Activated T-cell treated with anti-CD3 and anti-CD28 coated beads, Interleukin-2, amount 50 U/mL, for 1 hour (primary cell): ENCODE data around the gene MCRIP2.
"Not testable (repeated sequence)": the region's sequence is repeated elsewhere in the genome, so short reads cannot be mapped to it uniquely, and the experiment has no call there.

Experiments
- DNase-seq: peaks from one replicate; pipeline ENCODE4 v3.0.0-alpha.2; 2020

The MCRIP2 gene

DNA sequence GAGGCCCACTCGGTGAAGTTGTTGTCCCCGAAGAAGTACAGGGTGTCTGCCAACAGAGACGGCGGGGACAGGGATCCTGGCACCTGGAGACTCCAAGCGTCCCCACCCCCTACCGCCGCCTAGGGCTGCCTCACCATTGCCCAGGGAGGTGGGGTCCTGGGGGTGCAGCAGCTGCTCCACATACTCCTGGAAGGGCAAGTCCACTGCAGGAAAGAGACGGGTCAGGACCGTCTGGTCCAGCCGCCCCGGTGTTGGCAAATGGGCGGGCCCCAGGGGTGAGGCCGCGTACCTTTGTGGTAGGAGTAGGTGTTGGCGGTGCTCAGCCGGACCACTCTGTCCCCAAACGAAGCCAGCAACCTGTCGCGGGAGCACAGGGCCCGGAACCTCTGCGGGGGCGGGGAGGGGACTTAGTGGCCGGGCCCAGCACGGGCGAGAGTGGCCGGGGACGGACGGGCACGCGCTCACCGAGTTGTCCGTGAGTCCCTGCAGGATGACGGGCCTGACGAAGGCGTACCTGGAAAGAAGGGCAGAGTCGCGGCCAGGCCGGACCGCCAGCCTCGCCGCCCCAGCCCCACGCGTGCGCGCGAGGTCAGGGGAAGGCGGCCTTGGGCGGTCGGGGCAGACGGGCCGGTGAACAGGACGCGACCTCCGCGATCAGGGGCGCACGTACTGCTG lies 41.9 kb downstream of the MCRIP2 start:
- no peak for DNase-seq

DNA sequence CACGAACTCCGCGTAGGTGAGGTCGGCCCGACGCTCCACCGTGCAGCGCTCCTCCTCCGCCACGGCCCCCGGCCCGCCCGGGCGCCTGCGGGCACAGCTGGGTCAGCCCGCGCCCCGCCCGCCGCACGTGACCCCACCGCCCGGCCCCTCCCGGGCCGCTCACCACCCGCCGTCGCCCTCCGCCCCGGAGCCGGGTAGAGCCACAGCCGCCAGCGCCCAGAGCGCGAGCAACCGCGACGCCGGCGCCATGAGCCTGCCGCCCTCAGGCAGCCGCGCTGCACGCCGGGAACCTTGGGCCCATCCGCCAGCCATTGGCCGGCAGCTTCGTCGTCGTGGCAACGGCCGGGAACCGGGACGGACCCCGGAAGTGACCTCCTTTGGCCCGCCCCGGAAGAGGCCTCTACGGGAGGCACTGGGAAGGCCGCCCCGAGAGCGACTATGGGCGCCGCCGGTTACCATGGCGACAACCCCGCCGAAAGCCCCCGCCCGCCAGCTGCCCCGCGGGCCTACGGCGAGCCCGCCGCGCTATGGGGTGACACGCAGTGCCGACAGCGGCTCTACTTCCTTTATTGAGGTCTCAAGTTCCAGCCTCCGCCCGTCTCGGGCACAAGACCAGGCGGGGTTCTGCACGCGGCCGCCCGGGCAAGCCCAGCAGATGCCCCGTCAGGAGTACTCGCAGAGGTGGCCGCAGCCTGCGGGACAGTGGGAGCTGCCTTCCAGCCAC lies 42.6 kb downstream of the MCRIP2 start, which contains the start of gene JMJD8:
JMJD8 (minus strand) TSS at position 264 of the 724 bp plus-strand sequence; CDS start at position 249, 15 bp downstream.
- peak; percentile 94 for DNase-seq

DNA sequence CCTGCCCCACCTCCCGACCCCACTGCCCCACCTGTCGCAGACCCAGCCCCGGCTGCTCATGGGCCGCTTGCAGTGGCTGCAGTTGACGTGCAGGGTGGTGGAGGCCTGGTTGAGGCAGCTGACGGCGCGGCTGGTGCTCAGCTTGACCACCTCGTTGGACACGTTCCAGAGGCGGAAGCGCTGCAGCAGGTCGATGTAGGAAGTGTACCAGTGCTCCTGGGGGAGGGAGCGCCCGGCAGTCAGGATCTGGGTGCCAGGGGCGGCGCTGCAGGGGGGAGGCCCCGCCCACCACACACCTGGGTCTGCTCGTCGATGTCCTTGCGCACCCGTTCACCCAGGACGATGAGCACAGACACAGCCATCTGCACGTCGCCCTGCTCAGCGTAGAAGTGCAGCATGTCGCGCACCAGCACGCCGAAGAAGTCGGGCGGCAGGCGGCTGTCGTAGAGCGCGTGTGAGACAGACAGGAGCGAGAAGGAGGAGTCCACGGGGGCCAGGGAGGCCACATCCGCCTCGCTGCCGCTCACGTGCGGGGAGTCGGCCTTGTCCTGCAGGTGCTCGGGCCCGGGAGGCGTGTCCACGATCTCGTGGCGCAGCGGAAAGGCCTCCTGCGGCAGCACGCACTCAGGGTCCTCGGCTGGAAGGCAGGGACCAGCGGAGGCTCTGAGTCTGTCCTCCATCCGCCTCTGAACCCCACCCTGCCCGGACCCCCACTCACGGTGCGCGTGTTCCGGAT lies 43.5 kb downstream of the MCRIP2 start:
- DNase-seq = no peak

DNA sequence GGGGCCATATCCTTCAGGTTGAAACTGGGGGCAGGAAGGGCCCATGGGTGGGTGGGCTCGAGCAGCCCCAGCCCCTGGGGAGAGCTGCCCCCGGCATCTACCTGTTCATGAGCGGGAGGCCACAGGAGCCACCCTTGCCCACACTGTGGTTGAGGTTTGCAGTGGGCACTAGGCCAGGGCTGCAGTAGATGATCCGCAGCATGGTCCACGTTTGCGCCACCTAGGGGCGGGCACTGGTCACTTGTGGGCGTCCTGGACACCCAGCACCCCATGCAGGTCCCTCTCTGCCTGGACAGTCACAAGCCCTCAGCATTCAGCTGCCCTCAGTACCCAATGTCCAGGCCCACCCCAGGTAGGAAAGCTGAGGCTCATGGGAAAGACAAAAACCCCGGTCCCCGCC lies 44.3 kb downstream of the MCRIP2 start:
- no peak for DNase-seq

DNA sequence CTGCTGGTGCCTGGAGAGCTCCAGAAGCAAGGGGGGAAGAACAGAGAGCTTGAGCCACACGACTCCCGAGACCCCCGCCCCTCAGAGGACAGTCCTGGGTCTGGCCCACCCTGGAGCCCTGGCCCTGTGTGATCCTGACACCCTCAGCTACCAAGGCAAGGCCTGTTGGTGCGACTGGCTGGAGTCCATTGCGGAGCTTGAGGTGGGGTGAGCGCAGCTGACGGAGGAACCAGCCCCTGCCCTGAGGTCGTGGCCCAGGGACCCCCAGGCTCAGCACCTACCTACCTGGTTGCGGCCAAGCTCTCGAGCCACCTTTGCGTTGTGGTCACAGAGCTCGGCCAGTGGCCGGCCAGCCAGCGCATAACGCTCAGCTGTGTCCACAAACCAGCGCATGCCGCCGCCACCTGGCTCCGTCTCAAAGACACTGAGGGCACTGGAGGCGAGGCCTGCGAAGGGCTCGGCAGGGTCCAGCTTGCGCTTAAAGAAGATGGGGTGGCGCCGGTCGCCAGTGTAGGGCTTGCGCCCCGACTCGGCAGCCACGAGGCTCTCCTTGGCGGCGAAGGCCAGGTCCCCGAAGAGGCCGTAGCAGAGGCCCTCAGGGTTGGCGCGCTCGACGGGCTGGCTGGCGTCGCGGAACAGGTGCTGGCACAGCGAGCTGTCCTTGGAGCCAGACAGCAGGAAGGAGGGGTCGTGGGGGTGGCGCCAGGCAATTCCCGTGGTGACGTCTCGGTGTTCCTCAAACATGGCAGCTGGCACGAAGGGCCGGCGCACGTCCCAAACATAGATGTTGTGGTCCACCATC lies 45.0 kb downstream of the MCRIP2 start:
- DNase-seq = no peak

DNA sequence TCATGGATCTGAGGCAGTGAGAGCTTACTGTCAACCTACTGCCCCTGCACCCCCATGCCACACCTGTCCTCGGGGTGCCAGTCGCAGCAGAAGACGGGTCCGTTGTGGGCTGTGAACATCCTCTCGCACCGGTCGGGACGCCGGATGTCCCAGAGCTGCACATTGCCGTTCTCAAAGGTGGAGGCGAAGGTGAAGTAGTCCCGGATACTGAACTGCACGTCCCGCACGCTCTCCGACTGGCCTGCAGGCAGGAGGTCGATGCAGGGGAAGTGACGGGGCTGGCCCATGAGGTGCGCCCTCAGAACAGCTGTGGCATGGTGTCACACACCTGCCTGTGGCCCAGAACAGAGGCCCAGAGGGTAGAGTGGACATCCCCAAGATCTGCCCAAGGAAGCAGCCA lies 45.9 kb downstream of the MCRIP2 start:
- DNase-seq = no peak

DNA sequence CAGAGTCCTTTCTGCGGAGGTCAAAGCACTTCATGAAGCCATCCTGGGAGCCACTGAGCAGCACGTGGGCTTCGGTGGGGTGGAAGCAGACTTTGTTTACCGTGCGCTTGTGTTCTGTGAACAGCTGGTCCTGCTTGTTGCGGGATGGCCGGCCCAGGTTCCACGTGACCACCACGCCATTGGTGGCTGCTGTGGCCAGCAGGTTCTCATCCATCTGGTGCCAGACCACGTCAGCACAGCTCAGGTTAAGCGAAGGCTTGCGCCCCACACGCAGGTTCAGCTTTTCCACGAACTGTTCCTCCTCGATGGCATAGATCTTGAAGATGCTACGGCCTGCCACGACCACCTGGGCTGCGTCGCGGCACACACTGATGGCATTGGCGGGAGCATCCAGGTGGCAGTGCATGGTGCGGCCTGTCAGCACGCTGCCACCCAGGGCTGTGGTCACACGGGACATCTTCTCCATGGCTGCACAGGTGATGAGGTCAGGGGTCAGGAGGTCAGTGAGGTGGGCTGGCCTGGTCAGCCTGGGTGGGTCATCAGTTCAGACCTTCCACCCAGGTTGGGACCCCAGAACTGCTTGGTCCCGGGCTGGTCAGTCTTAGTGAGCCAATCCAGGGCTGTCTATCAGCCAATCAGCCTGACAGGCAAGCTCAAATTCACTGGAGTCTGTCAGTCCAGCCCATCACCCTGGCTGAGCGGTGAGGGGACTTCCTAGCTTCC lies 47.7 kb downstream of the MCRIP2 start:
- DNase-seq = no peak

DNA sequence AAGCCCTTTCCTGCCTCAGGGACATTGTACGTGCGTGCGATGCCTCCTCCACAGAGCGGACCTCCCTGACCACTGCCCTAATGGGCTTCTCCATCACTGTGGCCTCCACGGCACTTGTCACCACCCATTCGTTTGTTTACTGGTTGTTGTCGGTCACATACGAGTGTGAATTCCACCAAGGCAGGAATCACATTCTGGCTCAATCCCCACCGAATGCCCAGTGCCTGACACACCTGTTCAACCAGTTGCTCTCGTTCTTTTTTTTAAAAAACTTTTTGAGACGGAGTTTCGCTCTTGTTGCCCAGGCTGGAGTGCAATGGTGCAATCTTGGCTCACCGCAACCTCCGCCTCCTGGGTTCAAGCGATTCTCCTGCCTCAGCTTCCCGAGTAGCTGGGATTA lies 49.6 kb downstream of the MCRIP2 start:
- not testable (repeated sequence) for DNase-seq

DNA sequence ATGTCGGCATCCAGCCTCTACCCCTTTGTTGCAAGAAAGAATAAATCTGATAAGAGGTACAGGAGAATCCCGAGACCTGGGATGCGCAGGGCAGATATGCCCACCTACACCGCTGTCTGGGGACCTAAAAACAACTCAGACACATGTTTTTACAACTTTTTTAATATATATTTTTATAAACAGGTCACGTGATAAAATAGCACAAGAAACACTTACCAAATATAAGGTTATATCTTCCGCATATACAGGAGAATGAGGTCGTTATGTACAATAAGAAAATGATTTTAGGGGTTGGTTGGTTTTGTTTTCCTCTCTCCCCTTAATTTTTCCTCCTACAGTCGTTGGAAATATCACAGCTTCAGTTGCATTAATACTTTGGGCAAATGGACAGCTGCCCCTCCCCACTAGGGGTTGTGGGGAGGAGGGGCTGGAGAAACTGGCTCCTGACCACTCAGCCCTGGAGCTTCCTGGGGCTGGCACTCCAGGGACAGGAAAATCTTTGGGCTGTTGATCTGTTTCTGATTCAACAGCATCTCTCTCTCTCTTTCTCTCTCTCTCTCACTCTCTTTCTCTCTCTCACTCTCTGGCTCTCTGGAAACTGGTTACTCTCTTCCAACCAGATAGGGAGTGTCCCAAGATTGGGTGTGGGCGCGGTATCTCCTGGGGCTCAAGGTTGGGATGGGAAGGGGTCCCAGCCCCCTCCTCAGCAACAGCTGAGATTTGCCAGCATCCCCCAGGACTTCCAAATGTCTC lies 50.9 kb downstream of the MCRIP2 start:
- DNase-seq = no peak

DNA sequence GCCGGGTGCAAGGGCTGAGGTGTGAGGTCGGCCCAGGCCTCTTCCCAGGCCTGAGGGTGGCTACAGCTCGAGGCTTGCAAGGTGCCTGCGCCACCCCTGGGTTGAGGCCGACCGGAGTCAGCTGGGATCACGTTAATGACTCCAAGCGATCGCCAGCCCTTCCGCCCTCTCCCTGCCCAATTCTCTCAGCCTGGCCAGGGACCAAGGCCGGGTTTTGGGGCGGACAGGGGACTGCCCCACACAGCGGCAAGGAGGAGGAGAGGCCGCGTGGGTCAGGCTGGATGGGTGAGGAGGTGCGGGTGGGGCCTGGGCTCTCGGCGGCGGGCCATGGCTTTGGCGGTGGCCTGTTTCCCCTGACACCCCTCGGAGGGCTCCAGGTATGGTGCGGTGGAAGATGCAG lies 51.7 kb downstream of the MCRIP2 start:
- no peak for DNase-seq

DNA sequence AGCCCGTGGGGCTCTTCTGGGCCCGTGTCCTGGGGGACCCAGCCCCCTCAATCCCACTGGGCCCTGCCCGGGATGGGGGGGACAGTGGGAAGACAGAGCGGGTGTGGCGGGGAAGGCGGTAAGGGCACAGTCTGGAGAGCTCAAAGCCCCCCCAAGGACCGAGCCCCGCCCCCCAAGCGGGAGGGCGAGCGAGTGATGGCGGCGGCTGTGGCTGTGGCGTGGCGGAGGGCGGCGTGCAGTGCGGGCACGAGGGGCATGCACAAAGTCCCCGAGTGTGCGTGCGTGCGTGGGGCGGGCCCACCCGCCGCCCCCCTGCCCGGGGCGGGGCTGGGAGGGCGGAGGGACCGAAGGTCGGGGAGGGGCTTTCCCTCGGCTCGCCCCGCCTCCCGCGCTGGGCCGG lies 52.1 kb downstream of the MCRIP2 start:
- DNase-seq = peak; percentile 65

DNA sequence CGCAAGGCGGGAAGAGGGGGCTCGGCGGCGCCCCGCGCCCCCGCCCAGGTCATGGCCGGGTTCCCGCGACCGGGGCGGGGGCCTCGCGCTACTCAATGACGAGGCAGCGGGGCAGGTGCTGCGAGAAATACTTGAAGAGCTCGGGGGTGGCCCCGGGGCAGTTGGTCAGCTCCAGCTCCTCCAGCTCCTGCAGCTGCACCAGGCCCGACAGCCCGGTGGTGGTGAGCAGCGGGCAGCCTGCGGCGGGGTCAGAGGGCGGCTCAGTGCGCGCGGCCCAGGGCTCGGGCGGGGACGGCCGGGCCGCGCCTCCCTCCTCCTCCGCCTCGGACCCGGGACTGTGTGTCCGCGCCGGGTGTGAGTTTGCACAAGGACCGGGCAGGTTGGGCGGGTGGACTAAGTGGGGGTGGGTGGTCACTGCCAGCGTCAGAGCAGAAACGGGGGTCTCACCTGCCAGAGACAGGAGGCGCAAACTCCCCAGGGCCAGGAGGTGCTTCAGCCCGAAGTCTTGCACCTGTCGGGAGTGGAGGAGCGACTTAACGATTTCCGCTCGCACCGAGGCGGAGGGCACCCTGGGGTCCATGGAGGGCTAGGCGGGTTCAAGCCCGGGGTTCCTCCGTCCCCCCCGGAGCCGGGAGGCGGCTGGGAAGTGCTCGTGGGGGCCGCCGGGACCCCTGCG lies 52.7 kb downstream of the MCRIP2 start:
- peak; percentile 41 for DNase-seq

DNA sequence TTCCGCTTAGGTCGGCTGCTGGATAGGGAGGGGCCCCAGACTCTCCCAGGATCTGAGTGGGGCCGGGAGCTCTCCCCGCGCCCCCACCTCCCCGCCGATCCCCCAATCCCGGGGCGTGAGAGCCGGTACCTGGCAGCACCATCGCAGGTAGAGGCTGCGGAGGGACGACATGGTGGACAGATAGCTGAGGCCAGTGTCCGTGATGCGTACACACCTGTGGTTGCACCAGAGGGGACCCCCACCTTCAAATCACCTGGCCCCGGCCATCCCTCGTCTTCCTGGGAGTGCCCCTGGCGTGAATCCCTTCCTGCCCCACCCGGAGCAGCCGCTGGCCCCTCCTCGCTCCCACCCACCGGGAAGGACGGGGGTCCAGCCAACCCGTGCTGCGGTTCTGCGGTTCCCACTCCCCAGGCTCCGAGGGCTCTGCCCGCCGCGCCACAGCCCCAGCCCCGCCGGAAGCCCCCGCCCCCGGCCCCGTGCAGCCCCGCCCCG lies 53.3 kb downstream of the MCRIP2 start:
- no peak for DNase-seq

DNA sequence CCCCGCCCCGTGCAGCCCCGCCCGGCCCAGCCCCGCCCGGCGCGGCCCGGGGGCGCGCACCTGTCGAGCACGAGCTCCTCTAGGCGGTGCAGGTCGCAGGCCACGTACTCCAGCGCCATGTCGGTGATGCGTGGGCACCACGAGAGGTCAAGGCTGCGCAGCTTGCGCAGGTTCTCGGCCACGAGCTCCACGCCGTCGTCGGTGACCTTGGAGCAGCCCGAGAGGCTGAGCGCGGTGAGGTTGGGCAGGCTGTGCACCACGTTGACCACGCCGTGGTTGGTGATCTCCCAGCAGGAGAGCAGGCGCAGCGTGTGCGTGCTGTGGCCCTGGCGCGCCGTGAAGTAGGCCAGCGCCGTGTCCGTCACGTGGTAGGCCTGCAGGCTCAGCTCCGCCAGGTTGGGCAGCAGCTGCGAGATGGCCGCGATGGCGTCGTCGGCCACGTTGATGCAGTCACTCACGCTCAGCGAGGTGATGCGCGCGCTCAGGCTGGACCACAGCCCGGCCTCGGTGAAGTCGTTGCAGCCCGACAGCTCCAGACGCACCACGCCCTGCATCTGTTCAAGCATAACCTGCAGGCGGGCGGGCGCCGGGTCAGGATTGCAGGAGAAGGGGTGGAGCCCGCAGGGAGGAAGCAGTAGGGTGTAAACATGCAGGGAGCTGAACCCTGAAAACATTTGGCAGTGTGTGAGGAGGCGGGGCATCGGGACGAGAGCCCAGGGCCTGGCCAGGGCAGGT lies 53.9 kb downstream of the MCRIP2 start:
- peak; percentile 80 for DNase-seq
